ENCODE results near the gene JAM3.

DNA sequence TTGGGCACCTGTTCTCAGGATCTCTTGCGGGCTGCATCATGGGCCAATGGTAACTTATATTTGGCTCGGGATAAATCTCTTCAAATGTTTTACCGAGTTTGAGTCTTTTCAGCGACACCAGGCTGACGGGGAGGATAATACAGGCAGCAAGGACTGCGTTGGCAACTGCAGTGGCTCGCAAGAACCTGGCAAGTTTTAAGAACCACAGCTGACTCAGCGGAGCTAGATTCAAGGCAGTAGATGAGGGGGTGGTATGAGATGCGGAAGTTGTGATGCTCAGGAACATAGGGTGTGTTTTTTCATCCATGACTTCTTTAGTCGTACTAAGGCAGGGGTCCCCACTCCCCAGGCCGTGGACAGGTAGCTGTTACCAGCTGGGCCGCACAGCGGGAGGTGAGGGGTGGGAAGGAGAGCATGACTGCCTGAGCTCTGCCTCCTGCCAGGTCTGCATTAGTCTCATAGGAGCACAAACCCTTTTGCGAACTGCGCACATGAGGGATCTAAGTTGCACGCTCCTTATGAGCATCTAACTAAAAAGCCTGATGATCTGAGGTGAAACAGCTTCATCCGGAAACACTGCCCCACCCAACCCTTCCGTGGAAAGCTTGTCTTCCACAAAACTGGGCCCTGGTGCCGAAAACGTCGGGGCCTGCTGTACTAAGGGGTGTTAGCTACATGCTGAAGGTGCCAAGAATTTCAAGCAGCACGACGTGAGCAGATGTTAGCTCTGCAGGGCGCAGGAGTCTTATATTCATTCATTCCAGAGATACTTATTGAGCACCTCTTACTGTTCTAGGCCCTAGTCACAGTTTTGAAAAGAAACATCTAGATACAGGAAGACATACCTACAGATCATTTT, 6.4 kb upstream of the JAM3 start:
- TF ChIP-seq USF1 (IDR thresholded peaks at IDR 0.05; ENCODE audit: borderline replicate concordance, low read depth) (no peak), POLR2AphosphoS5 (IDR thresholded peaks at IDR 0.05; ENCODE audit: low read depth, low read length) (no peak), RXRA (IDR thresholded peaks at IDR 0.05; ENCODE audit: borderline replicate concordance, low read depth) (no peak), JUND (IDR thresholded peaks at IDR 0.05) (no peak)
- TF ChIP-seq, protein P1, sequence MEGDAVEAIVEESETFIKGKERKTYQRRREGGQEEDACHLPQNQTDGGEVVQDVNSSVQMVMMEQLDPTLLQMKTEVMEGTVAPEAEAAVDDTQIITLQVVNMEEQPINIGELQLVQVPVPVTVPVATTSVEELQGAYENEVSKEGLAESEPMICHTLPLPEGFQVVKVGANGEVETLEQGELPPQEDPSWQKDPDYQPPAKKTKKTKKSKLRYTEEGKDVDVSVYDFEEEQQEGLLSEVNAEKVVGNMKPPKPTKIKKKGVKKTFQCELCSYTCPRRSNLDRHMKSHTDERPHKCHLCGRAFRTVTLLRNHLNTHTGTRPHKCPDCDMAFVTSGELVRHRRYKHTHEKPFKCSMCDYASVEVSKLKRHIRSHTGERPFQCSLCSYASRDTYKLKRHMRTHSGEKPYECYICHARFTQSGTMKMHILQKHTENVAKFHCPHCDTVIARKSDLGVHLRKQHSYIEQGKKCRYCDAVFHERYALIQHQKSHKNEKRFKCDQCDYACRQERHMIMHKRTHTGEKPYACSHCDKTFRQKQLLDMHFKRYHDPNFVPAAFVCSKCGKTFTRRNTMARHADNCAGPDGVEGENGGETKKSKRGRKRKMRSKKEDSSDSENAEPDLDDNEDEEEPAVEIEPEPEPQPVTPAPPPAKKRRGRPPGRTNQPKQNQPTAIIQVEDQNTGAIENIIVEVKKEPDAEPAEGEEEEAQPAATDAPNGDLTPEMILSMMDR (IDR thresholded peaks at IDR 0.05), result no peak
